ENCODE results near the gene ITPR1. TPM values are rescaled to one million over a fixed set of nuclear protein-coding genes. Genes with fewer than 3 reads are reported as not detected.

The ITPR1 gene
- total RNA-seq, 4 donors from 2014 or later: 15.3 to 50.2 (median 28.7) TPM

DNA sequence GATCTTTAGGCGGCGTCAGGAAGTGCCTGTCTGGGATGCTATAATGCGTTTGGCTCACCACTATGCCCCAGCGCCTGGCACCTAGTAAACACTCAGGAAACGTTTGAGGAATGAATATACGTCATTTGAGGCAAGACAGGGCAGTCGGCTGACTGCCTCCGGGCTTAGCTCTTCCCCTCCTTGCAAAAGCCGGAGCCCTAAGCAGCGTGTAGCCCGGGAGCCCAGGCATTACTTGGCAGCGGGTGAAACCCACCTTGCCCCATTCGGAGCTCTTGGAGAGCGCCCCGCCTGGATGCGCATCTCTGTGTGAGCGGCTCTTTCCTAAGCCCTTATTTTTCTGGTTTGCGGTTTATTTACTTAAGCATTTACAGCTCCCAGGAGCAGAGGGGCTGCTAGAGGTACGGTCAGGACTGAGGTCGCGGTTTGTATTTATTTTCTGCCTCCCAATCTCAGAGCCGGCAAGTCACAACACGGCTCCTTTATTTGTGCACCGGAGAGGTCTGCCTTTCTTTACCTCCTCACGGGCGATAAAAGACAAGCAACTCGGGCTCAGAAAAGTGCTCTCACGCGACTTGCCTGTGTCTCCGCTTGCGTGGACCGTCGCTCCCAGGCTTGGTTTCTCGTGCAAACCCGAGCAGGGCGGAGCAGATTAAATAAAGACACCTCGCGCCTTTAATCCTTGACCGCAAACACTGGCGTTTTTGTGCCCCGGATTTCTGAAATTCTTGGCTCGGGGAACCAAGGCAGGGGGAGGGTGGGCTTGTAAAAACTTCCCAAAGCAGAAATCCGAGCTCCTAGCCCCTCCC is 737 bp upstream of the ITPR1 start:
- 0 to 1% methylated on average over 5 to 43 of the region's 43 CpGs for WGBS, 2 donors (ENCODE audit: low coverage in 1 of 2)
- Histone ChIP-seq H3K36me3 (no peaks in the 10 kb centered on the region), H3K9me3 (no peaks in the 10 kb centered on the region), H3K4me3 (peak overlapping the region; percentile 68 to 86 (median 72)), H3K27me3 (no peaks in the 10 kb centered on the region), H3K4me1 (peaks cover 0 to 35% (median 14%) of the 10 kb centered on the region in 4 donors), H3K27ac (peak overlapping the region; percentile 83 to 91 (median 90))
- intact Hi-C loops (cut with DNase I; ENCODE audit: low total_unique reads) (loop anchor here (5.0 kb wide), 1 partner anchor 90 kb away; no protein-coding TSS in a partner anchor), in situ Hi-C loops (cut with MboI; ENCODE audit: low pct_ligation_motif_present in 1 of 4, low pct_unique_long_range_greater_than_20kb in 1 of 4, low sequenced_read_pairs in 3 of 4) (no loop called here)
- TF ChIP-seq POLR2AphosphoS5 (IDR thresholded peaks at IDR 0.05) (peak; percentile 48 to 74 (median 50)), CTCF (IDR thresholded peaks at IDR 0.05) (no peak)
- DNase-seq: peak; percentile 62

DNA sequence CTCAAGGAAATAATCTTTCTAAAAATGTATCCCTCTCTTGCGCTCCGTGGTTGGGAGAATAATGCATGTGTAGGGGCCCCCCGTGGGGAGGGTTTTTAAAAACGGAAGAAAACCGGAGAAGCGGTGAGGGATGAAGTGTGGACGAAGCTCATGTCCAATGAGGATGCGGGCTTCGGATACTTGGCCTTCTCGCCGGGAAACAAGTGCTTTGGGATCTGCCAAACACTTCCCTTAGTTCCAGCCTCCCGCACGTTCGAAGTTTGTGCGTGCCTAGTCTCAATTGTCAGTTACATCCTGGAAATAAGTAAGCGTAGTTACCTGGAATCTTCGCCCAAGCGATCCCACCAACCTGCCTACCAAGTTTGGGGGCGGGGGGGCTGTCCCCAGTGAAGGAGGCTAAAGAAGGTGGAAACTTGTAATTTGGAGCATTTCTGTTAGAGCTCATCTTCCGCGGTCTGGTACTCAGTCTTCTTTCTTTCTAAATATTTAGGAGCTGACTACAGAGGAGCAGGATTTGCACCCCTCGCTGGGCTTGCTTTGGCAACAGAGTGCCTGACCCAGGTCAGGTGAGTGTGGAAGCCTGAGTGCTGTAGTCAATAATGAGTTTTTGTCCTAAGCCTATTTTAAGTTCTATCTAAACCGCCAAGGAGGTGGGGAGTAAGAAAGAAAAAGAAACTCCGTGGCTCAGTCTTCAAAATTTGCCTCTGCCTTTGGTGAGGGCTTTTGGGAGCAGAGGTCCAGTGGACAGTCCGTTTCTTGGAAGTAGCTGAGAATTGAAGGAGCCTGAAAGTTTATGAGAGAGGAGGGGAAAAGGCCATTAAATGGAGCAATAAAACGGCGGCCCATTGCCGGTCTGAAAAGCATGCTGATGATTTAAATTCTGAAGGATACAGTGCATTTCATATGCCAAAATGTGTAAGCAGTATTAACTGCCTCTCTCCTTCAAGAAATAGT is 1.1 kb downstream of the ITPR1 start:
- peak overlapping the region; percentile 68 to 86 (median 72) for H3K4me3 ChIP-seq
- TF ChIP-seq CTCF (IDR thresholded peaks at IDR 0.05) (no peak), EP300 (IDR thresholded peaks at IDR 0.05; ENCODE audit: low read depth) (no peak), POLR2AphosphoS5 (IDR thresholded peaks at IDR 0.05) (no peak), POLR2A (IDR thresholded peaks at IDR 0.05) (no peak)
- DNase-seq: peak; percentile 19
- 1 to 3% methylated on average over 10 to 28 of the region's 28 CpGs for WGBS, 2 donors (ENCODE audit: low coverage in 1 of 2)
- intact Hi-C loops (cut with DNase I; ENCODE audit: low total_unique reads) (loop anchor here (5.0 kb wide), 1 partner anchor 88 kb away; no protein-coding TSS in a partner anchor), in situ Hi-C loops (cut with MboI; ENCODE audit: low pct_ligation_motif_present in 1 of 4, low pct_unique_long_range_greater_than_20kb in 1 of 4, low sequenced_read_pairs in 3 of 4) (no loop called here)
- H3K9me3 ChIP-seq: no peaks in the 10 kb centered on the region
- H3K27me3 ChIP-seq: no peaks in the 10 kb centered on the region
- no peaks in the 10 kb centered on the region for H3K36me3 ChIP-seq
- peak overlapping the region; percentile 83 to 91 (median 90) for H3K27ac ChIP-seq
- peaks cover 0 to 35% (median 14%) of the 10 kb centered on the region in 4 donors for H3K4me1 ChIP-seq

- WGBS, 2 donors (ENCODE audit: low coverage in 1 of 2): 28 to 50% methylated on average over 3 to 4 of the region's 4 CpGs
- TF ChIP-seq CTCF (IDR thresholded peaks at IDR 0.05) (no peak), EP300 (IDR thresholded peaks at IDR 0.05; ENCODE audit: low read depth) (no peak), POLR2AphosphoS5 (IDR thresholded peaks at IDR 0.05) (no peak), POLR2A (IDR thresholded peaks at IDR 0.05) (no peak)
- Histone ChIP-seq H3K9me3 (no peaks in the 10 kb centered on the region), H3K27ac (peak overlapping the region; percentile 83 to 91 (median 90)), H3K36me3 (no peaks in the 10 kb centered on the region), H3K4me1 (peaks cover 0 to 35% (median 14%) of the 10 kb centered on the region in 4 donors), H3K4me3 (peak overlapping the region; percentile 68 to 86 (median 72)), H3K27me3 (no peaks in the 10 kb centered on the region)
- no peak for DNase-seq
- intact Hi-C loops (cut with DNase I; ENCODE audit: low total_unique reads): loop anchor here (5.0 kb wide), 1 partner anchor 87 kb away; no protein-coding TSS in a partner anchor
- in situ Hi-C loops (cut with MboI; ENCODE audit: low pct_ligation_motif_present in 1 of 4, low pct_unique_long_range_greater_than_20kb in 1 of 4, low sequenced_read_pairs in 3 of 4): no loop called here
Observed at GRCh38 chr3:4494895-4495264, 1.7 kb downstream of the ITPR1 start.
